ENCODE measurements around the gene TES.

TES gene

GRCh38 chr7:116216956-116217571 lies 6.7 kb downstream of the TES start:
- no peaks in the 10 kb centered on the region for H3K27me3 ChIP-seq (ENCODE audit: control insufficient read depth, insufficient read depth, low read length)
- H3K4me3 ChIP-seq (ENCODE audit: low read depth, low read length) = no peak overlapping the region
- no peak overlapping the region for H3K4me2 ChIP-seq (ENCODE audit: low read length)
- H2AFZ ChIP-seq = no peak overlapping the region
- H3K4me1 ChIP-seq = peaks cover 10% of the 10 kb centered on the region
- no peak overlapping the region for H3K9ac ChIP-seq
- no peaks in the 10 kb centered on the region for H3K9me3 ChIP-seq (ENCODE audit: control insufficient read depth, low read length)
- H3K36me3 ChIP-seq (ENCODE audit: control insufficient read depth, insufficient read depth, low read length) = no peaks in the 10 kb centered on the region
- H3K27ac ChIP-seq = no peak overlapping the region
- TF ChIP-seq CTCF (IDR thresholded peaks at IDR 0.05) = no peak
- peaks cover 37% of the 10 kb centered on the region for H3K79me2 ChIP-seq

- Histone ChIP-seq H3K27ac (peak overlapping the region; percentile 13), H3K4me2 (ENCODE audit: low read length) (peak overlapping the region; percentile 32), H3K4me3 (ENCODE audit: low read depth, low read length) (peak overlapping the region; percentile 35), H3K9me3 (ENCODE audit: control insufficient read depth, low read length) (no peaks in the 10 kb centered on the region), H3K9ac (no peak overlapping the region), H3K27me3 (ENCODE audit: control insufficient read depth, insufficient read depth, low read length) (no peaks in the 10 kb centered on the region), H2AFZ (no peak overlapping the region), H3K79me2 (peaks cover 38% of the 10 kb centered on the region), H3K4me1 (peaks cover 10% of the 10 kb centered on the region), H3K36me3 (ENCODE audit: control insufficient read depth, insufficient read depth, low read length) (no peaks in the 10 kb centered on the region)
- TF ChIP-seq CTCF (IDR thresholded peaks at IDR 0.05) = no peak
Observed at GRCh38 chr7:116218051-116218645, 7.8 kb downstream of the TES start.

GRCh38 chr7:116218747-116219146 lies 8.4 kb downstream of the TES start:
- Histone ChIP-seq H3K4me2 (ENCODE audit: low read length) (no peak overlapping the region), H3K9me3 (ENCODE audit: control insufficient read depth, low read length) (no peaks in the 10 kb centered on the region), H3K4me3 (ENCODE audit: low read depth, low read length) (no peak overlapping the region), H3K79me2 (peaks cover 39% of the 10 kb centered on the region), H3K9ac (no peak overlapping the region), H3K27ac (no peak overlapping the region), H2AFZ (no peak overlapping the region), H3K4me1 (peaks cover 10% of the 10 kb centered on the region), H3K36me3 (ENCODE audit: control insufficient read depth, insufficient read depth, low read length) (no peaks in the 10 kb centered on the region), H3K27me3 (ENCODE audit: control insufficient read depth, insufficient read depth, low read length) (no peaks in the 10 kb centered on the region)
- TF ChIP-seq CTCF (IDR thresholded peaks at IDR 0.05) = no peak

- Histone ChIP-seq H3K4me2 (ENCODE audit: low read length) (no peak overlapping the region), H3K27ac (no peak overlapping the region), H3K9me3 (ENCODE audit: control insufficient read depth, low read length) (no peaks in the 10 kb centered on the region), H3K27me3 (ENCODE audit: control insufficient read depth, insufficient read depth, low read length) (no peaks in the 10 kb centered on the region), H3K36me3 (ENCODE audit: control insufficient read depth, insufficient read depth, low read length) (no peaks in the 10 kb centered on the region), H2AFZ (no peak overlapping the region), H3K79me2 (peaks cover 41% of the 10 kb centered on the region), H3K9ac (no peak overlapping the region), H3K4me3 (ENCODE audit: low read depth, low read length) (no peak overlapping the region), H3K4me1 (peaks cover 10% of the 10 kb centered on the region)
- no peak for TF ChIP-seq CTCF (IDR thresholded peaks at IDR 0.05)
Observed at GRCh38 chr7:116219288-116219687, 8.9 kb downstream of the TES start.

GRCh38 chr7:116219834-116220233 lies 9.5 kb downstream of the TES start:
- H3K79me2 ChIP-seq = peaks cover 36% of the 10 kb centered on the region
- H3K4me1 ChIP-seq = peaks cover 10% of the 10 kb centered on the region
- no peak overlapping the region for H2AFZ ChIP-seq
- no peaks in the 10 kb centered on the region for H3K9me3 ChIP-seq (ENCODE audit: control insufficient read depth, low read length)
- no peak for TF ChIP-seq CTCF (IDR thresholded peaks at IDR 0.05)
- H3K27me3 ChIP-seq (ENCODE audit: control insufficient read depth, insufficient read depth, low read length) = no peaks in the 10 kb centered on the region
- no peak overlapping the region for H3K27ac ChIP-seq
- H3K9ac ChIP-seq = no peak overlapping the region
- H3K36me3 ChIP-seq (ENCODE audit: control insufficient read depth, insufficient read depth, low read length) = no peaks in the 10 kb centered on the region
- no peak overlapping the region for H3K4me3 ChIP-seq (ENCODE audit: low read depth, low read length)
- no peak overlapping the region for H3K4me2 ChIP-seq (ENCODE audit: low read length)

All from parathyroid adenoma (tissue), 2 donors.